GM21723 (cell line): ENCODE results near the gene OTOG.

Source experiments
- ATAC-seq: cut with Tn5 transposase; IDR thresholded peaks from one replicate; pipeline ENCODE4 v1.9.1; 2021; ENCODE audit warnings: mild to moderate bottlenecking, moderate library complexity; ENCODE audit not compliant: unreplicated experiment

The OTOG gene

DNA sequence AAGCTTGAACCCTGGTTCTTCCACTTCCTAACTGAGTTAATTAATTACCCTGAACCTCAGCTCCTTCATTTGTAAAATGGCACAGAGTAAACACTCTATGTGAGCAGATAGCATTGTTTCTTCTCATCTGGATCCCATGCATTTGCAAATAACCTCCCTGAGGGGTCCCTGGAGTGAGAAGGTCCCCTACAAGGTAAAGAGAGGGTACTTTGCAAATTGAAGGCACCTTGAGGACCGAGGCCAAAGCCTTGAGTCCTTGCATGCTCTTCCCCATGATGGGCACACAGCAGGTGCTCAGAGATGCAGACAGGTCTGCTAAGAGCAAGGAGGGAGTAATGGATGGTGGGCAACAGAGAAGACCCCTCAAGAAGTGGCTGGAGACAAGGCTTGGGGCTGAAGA lies 33.2 kb downstream of the OTOG start:
- ATAC-seq: no peak

DNA sequence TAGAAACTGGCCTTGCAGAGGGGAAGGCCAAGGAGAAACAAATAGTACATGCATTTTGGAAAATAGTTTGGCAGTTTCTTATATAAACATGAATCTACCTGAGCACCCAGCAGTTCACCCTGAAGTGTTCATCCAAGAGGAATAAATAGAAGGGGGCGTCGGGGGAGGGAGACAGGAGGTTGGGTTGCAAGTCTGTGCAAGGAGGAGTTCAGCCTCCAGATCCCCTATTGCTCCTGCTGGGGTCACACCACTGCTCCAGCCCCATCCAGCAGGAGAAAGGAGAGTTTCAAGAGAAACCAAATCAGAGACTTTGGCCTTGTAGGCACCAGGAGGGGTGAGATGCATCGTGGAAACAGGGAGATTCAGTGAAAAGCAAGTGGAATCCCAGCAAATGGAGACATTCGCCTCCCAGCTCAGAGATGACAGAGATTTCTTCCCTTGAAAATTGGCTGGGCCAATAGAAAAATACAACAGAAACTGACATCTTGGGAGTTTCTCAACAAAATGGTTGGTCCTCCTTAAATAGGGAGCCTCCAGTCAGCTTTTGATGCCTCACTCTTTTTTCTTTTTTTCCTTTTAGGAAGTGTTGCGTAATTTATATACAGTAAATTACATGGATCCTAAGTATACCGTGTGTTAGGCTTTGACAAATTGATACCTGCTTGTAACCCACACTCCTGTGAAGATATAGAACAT lies 34.1 kb downstream of the OTOG start:
- ATAC-seq: no peak

DNA sequence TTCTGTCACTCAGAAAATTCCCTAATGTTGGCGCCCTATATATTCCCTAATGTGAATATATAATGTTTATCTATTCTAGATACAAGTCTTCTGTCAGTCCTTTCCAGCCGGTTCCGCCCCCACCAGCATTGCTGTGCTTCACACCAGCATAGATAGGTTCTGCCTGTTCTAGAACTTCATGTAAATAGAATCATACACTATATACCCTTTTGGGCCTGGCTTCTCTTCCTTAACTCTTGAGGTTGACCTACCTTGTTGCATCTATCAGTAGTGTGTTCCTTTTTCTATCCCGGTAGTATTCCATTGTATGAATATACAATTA lies 34.6 kb downstream of the OTOG start:
- no peak for ATAC-seq

DNA sequence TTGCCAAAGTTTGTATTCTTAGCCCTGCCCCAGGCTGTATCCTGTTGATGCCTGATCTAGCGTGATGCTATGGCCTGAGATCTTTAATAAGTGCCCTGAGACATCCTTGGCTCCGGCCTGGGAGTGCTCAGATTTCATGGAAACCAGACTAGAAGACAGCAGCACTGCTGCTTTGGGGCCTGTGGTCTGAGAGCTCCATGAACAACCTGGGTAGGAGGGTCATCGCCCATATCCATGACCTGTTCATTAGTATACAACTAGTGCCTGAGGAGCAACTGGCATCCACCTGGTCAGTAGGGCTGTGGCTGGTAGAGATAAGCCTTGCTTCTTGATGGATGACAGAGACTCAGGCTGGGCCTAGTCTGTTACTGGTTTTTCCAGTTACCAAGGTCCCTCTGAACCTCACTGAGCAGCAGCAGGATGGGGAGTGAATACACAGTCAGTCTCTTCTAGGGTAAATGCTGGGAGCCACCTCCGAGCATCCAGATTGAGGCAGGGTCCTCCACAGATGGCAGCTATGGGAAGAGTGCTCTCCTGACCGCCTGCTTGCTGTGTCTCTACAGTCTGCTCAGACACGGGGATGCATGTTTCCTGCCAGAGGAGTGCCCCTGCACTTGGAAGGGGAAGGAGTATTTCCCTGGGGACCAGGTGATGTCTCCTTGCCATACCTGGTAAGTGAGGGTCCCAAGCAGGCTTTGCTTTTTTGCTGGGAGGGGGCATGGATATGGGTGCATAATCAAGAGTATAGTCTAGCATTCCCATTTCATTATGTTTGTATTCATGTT lies 39.0 kb downstream of the OTOG start:
- ATAC-seq: no peak

DNA sequence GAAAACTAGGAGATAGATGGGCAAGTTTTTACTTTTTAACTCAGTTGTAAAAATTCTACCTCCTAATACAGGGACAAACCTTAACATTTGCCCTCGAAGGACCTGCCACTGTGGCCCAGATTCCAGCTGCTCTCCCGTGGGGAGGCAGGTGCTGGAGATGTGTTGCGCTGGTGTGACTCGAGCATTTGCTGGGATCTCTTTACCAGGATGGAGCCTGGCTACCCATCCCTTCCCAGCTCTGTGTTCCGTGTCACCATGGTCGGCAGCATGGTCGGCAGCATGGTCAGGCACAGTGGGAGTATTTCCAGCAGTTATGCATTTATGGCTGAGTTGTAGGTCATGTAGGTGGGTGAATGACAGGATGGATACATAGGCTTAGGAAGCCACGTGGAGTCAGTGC lies 41.1 kb downstream of the OTOG start:
- ATAC-seq: no peak

DNA sequence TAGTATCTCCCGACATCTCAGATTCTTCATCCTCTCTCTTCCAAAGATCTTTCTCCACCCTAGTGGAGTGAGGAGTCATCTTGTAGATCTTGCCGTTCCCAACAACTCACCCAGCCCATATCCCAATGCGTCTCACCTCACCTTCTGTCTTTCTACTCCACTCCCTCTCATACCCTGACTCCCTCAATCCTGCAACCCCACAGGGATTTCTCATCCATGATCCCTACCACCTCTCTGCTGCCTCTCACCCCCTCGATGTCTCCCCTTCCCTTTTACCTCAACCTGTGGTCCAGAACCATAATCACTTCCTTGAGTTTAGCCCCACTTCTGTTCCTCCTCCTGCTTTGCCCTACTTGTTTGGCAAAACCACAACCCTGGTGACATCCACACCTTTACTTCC lies 41.7 kb downstream of the OTOG start:
- ATAC-seq: no peak

DNA sequence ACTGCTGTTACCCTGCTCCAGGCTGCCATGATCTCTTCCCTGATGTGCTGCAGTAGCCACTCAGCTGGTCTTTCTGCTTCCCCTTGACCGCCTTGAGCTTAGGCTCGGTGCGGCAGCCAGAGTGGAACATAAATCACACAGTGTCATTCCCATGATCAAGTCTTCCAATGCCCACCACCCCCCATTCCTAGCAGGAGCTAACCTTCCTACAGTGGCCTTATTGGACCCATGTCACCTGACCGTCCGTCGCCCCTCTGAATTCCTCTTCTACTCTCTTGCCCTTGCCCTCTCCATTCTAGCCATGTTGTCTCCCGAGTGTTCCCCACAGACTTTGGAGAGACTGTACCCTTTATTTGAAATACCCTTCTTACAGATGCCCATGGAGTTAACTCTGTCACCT lies 43.4 kb downstream of the OTOG start:
- no peak for ATAC-seq

DNA sequence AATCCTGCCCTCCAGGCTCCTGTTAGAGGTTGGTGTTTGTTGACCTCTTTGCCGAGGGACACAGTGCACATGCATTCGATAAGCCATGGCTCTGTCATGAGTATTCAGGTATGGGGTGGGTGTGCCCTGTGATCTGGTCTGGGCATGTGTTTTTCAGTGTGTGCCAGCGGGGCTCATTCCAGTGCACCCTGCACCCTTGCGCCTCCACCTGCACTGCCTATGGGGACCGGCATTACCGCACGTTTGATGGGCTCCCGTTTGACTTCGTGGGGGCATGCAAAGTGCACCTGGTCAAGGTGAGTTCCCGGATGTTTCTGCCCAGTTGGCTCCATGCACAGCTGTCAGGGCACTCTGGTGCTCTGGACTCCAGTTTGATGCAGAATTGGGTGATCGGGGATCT lies 44.2 kb downstream of the OTOG start:
- no peak for ATAC-seq

DNA sequence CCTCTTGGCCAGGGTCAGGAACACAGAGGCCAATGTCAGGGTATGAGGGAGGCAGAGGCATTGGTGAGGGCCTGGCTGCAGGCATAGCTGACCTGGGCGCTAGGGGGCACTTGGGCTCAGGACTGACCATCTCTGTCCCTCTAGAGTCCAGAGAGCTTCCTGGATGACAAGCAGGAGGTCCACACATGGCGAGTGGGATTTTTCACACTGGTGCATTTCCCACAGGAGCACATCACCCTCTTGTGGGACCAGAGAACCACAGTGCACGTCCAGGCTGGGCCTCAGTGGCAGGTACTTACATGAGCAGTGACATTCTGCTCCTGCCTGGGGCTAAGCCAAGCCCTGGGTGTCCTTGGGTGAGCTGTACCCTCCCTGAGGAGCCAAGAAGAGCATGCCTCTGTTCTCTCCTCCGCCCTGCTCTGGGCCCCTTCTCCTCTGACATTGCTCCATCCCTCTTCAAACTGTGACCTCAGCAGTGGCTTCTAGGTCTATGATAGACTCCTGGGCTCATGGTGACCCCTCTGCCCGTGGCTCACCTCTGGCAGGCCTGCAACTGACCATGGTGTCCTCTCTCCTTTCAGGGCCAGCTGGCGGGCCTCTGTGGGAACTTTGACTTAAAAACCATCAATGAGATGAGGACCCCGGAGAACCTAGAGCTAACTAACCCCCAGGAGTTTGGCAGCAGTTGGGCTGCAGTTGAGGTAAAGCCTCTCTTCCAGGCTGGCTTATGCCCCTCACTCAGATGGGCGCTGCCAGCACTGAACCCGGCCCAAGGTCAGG lies 46.6 kb downstream of the OTOG start:
- ATAC-seq: no peak

DNA sequence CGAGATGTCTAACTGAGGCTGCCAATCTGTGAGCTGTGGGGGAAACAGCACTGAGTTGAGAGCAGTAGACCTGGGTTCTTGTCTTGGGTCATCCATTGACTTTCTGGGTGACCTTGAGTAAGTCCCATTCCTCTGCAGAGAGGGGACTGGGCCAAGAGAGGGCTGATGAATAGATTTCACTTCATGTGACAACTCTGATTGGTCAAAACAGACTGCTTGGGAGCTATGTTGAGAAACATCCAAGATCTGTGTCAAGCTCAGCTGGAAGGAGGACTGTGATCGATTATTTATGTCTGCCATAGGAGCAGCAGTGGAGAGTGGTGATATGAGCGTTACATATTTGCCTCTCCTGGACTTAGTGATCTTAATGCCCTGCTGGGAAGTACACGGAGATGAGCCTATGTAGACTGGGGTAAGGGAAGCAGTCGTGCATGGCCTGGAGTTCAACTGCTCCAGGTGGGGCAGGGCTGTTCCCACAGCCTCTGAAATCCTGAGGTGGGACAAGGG lies 47.7 kb downstream of the OTOG start:
- ATAC-seq: no peak

DNA sequence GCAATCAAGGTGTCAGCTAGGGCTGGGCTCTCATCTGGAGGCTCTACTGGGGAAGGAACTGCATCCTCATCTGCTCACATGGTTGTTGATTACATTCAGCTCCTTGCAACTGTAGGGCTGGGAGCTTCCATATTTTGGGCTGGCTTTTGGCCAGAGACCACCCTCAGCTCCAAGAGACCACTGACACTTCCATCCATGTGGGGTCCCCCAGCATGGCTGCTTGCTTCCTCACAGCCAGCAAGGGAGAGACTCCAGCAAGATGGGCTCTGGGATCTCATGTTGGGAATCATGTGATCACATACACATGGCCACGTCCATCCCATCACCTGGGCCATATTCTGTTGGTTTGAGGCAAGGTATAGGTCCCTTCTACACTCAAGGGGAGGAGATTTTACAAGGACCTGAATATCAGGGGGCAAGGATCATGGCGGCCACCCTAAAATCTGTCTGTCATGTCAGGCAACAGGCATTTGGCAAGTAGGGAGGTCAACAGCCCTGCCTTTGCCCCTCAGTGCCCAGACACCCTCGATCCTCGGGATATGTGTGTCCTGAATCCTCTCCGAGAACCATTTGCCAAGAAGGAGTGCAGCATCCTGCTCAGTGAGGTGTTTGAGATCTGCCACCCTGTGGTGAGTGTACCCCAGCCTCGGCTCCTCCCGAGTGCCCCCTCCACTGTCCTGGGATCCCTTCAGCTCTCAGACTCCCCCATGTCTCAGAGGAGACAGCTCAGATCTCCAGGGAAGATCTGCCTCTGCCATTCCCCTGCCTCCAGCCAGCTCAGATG lies 48.7 kb downstream of the OTOG start:
- ATAC-seq: no peak

DNA sequence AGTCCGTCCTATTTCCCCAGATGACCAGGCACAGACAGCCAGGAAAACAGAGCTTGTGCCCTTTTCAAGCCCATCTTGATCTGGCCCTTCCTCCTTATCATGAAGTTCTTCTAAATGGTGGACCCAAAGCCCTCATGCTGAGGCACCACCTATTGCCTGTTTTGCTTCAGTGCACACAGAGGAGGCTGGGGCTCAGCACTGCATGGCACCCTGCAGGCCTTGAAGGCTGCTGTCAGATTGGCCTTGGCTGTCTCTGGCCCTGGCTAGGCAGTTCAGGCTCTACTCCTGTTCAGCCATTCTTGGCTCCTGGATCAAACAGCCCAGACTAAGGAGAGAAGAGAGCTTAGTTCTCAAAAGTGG lies 49.2 kb downstream of the OTOG start:
- no peak for ATAC-seq

DNA sequence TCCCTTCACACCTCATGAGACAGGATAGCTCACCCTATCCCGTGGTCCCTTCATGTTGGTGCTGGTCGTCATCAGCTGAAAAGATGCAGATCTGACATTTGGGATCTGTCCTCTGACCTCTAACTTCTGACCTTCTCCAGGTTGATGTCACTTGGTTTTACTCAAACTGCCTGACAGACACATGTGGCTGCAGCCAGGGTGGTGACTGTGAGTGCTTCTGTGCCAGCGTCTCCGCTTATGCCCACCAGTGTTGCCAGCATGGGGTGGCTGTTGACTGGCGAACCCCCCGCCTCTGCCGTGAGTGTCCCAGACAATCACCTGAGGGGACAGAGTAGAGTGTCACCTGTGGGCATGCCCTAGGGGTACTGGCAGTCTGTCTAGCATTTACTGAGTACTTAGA lies 49.7 kb downstream of the OTOG start:
- ATAC-seq: no peak

DNA sequence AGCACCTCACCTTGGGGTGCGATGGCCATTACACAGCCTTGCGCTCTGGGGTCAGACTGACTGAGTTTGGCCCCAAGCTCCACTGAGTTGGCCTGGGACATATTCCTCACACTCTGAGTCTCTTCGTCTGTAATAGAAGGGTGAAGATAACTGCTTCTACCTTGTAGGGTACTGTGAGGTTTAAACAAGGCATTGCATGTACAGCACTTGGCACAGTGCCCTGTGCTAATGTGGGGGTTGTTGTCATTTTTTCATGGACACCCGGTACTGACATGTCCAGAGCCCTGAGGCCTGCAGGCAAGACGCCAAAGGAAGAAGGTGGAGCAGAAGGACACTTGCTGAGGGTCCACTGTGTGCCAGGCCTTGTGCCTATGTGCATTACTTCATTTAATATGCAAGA lies 50.7 kb downstream of the OTOG start:
- no peak for ATAC-seq

DNA sequence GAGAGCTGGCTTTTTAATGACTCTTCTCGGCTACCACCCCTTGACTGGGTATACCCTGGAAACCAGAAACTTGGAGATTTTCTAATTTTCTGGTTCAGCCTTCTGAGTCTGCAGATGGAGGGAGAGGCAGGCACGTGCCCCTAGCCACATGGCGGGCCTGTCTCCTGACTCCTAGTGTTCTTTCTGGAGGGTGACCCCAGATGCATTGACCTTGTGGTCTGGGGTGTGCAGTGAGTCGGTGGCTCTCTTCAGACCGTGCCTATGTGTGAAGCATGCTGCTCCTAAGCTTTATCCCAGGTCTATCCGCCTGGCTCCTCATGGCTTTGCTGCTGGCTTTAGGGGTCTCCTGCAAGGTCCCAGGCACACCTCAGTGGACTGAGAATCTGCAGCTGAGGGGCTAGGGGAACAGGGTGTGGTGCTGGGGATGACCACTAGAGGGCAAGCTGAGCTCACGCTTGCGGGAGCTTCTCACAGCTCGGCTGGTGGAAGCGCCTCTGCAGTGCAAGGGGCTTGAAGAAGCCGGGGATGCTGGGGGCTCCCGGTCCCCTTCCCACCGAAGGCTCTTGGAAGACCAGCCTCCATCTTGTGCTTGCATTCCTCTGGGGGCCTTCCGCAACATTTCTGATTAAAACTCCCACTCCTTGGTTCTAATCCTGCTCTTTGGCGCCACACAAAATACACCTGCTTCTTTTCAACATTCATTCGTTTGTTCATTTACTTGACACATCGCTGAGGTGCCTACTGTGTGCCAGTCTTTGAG lies 51.8 kb downstream of the OTOG start:
- ATAC-seq: peak; percentile 72

DNA sequence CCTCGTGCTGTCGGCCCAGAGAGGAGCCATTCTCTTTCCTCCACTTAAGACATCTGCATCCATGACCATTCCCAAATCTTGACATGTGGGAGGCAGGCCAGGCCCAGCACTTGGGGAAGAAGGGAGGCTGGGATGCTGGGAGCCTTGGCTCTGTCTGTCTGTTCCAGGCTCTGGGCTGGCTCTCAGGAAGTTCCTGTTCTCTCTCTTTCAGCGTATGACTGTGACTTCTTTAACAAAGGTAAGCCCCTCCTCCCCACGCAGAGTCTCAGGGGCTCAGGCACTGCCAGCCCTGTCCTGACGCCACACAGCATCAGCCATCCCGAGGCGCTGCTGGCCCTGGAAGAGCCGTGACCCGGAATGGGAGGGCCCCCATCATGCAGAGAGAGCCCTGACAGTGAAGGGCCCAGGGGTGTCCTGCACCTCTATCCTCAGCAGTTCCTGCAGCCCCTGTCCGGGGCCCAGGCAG lies 52.4 kb downstream of the OTOG start:
- no peak for ATAC-seq

DNA sequence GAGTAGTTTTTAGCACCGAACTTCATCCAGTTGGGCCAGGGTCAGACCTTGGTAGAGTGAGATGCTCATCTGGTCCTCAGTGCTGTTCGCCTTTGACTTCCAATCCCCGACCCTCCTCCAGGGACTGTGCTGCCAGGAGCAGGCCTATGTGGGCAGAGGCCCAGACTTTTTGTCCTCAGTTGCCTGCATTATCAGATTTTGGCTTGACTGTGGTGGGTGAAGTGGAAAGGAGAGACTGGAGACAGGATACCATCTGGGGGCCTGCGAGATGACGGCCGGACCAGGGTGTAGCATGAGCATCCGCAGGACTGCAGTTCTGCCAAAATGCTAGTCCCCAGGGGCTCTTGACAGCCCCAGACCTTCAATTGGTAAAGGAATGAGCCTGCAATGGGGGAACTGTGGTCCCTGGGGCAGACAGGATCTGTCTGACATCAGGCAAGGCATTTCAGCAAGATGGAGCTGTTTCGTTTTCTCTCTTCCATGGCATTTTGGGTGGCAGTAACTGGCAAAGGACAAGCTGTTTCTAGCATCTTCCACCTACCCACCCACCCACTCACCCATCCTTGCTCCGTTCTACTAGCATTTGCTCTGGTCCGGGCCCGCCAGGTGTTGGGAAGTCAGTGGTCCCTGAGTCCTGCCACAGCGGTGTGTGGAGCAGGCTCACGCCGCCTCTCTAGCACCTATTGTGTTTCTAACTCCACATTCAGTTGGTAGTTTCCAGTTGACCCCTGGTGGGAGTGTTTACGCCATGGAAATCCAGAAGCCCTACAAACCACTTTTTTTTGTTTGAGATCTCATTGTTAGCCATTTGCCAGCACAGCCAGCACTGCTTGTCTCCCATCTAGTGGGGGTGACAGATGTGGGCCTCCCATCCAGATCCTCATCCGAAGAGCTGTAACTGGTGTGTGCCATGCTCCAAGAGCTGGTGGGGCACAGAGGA lies 53.5 kb downstream of the OTOG start:
- no peak for ATAC-seq

DNA sequence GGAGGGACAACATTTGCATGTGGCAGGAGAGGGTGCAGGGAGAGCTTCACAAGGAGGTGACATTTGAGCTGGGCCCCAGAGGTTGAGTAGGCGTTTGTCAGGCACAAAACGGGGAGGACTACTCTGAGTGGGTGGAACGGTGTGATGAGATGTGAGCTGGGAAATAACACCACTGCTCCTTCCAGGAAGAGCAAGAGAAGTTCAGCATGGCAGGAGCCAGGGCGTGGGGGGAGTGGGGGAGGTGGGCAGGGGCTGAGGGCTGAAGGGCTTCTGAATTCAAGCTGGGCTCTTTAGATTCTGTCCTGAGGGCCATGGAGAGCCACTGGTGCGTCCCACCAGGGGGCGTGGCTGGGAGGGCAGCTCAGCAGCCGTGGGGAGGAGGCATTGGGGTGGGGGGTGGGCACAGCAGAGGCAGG lies 54.2 kb downstream of the OTOG start:
- no peak for ATAC-seq

DNA sequence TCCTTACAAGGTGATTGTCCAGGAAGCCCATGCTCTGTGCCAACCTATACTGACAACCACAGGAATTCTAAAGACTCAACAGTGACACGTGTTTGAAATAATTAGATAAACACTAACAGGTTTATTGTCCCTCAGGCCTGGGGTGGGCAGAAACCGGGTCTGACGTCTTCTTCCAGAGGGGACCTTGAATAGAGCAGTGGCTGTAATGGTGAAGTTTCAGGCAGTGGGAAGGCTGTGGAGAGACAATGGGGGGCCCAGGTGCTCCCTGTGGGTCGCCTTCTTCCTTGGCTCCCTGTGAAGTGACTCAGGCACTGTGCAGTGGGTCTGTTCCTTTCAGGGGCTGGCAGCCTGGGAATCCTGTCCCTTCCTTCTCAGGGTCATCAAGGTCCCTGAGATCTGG lies 54.6 kb downstream of the OTOG start:
- ATAC-seq: no peak
